ENCODE results near the gene ABAT.

GRCh38 chr16:8741636-8742035 is 67.2 kb downstream of the ABAT start:
- TF ChIP-seq RAD21 (IDR thresholded peaks at IDR 0.05 in 1 of 2, conservative IDR thresholded peaks at IDR 0.05 in 1 of 2; ENCODE audit: low read depth in 2 of 2, low read length in 2 of 2) (no peak), TAF1 (IDR thresholded peaks at IDR 0.05; ENCODE audit: low read depth, low read length) (no peak), HDAC6 (IDR thresholded peaks at IDR 0.05; ENCODE audit: low read depth, low read length) (no peak), SRF (IDR thresholded peaks at IDR 0.05; ENCODE audit: low read depth, low read length) (no peak), ASH2L (IDR thresholded peaks at IDR 0.05; ENCODE audit: low read length) (no peak), CHD7 (IDR thresholded peaks at IDR 0.05; ENCODE audit: insufficient replicate concordance, low read length) (no peak), POLR2AphosphoS5 (IDR thresholded peaks at IDR 0.05; ENCODE audit: low read depth, low read length) (no peak), CTCF (IDR thresholded peaks at IDR 0.05; ENCODE audit: control extremely low read depth in 1 of 3, insufficient read depth in 1 of 3, low read depth in 1 of 3, low read length in 3 of 3) (no peak)
